GM18861 (cell line): Measurements from ENCODE around the gene EYA2.

Source experiments
- ATAC-seq: cut with Tn5 transposase; IDR thresholded peaks from one replicate; pipeline ENCODE4 v1.9.1; 2021; ENCODE audit not compliant: unreplicated experiment

The EYA2 gene

DNA sequence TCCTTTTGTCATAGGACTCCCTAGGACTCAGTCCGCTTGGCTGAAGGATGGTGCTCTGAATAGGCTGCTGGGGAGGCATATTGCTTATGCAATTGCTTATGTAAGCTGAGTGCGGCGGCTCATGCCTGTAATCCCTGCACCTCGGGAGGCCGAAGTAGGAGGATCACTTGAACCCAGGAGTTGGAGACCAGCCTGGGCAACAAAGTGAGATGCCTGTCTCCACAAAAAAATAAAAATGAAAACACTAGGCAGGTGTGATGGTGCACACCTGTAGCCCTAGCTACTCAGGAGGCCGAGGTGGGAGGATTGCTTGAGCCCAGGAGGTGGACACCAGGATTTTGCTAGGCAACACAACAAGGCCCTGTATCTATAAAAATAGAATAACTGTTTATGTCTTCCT lies 81.3 kb downstream of the EYA2 start:
- no peak for ATAC-seq

DNA sequence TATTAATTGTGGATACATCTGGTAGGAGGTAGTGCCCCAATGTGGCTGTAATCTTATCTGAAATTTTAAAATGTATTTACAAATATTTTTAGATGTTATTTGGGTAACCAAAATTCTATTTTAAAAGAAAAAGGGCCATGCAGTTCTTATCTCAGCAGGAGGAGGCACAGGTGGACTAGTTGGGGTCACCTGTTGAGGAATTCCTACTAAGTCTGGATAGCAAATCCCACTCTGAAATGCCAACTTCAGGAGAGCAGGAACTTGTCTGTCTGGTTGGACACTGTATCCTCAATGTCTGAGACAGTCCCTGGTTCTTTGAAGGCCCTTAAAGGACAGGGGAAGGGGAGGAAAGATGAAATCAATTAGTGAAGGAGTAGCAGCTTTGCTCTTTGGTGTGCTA lies 82.6 kb downstream of the EYA2 start:
- ATAC-seq = no peak

DNA sequence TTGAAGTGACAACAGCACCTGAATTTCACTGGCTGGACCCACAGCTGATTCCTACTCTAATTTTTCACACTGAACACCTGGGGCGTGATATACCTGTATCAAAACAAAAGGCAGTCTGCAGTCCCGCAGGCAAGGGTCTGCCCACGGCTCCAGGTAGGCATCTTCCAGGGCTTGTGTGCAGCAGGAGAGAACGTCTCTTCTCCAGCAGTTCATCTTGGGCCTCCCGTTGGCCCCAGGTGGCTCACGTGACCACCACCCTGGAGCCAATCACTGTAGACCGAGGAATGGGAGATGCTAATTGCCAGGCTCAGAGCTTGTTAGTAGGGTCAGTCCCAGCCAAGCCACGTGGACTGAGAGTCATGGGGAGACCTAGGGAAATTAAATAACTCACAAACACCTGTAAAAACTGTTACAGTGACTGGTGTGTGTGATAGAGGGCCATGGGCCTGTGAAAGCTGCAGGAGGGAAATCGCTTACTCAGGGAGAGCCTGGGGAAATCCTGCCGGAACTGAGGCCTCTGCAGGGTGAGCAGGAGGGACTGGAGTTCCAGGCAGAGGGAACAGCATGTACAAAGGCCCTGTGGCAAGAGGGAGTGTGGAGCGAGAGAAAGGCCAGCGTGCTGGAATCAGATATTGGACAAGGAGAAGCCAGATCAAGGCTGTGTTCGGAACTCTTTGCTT lies 83.4 kb downstream of the EYA2 start:
- no peak for ATAC-seq

DNA sequence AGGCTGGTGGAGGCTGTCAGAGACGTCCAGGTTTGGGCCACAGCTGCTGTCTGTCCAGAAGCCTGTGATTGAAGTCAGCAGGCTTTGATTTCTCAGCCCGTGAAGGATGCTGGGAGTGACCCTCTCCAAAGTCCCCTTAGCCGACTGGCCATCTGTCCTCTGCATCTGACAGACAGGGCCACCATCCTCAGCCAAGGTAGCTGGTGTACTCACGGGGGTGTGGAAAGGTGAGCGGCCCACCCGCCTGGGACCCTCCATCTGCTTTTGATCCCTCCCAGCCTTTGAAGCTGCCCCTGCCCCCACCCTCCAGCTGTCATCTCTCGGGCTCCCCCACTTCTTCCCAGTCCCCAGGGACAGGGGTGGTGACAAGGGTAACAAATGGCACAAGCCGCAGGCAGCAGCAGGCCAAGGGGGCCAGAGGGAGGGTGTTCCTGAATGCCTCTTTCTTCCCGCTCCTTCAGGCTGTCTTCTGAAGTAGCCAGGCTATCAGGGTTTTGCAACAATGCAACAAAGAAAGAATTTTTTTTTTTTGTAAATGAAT lies 84.4 kb downstream of the EYA2 start:
- ATAC-seq = no peak

DNA sequence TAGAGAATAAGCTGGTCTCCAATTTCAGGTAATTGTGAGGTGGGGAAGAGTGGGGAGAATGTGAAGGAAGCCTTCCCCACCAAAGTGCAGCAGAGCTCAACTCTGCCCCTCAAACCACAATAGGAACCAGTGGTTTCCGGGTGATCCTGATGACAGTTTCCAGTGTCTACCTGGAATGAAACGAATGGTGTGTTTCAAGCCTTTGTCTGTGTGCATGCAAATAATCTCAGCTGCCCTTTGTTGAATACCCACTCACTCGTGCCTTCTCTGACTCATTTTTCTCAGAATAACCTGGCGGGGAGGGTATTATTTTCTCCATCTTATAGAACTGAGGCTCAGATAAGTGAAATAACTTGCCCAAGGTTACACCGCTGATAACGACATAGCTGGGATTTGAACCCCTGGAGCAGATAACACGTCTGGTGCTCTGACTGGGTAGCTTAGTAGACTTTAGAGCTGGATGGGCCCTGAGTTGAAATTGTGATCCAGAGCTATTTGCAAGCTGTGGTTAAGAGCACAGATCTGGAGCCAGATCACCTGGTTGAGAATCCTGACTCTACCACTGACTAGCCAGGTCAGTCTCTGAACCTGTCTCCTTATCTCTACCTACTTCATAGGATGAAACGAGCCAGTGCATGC lies 85.1 kb downstream of the EYA2 start:
- no peak for ATAC-seq

DNA sequence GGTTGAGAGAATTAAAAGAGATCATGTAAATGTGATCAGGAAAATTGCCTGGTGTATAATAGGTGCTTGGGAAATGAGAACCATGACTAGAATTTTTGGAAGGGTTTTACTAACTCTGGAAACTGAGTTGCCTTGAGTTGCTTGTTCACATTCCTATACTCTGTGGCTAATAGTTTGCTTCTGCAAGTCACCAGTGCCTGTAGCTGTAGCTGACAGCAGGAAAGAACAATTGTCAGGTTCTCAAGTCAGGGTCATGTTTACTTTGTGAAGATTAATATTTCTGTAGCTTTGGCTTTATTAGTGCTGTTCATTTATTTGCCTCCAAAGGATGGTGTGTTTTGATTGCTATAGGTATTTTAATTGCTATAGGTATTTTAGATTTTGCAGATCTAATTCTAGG lies 86.5 kb downstream of the EYA2 start:
- ATAC-seq = no peak

DNA sequence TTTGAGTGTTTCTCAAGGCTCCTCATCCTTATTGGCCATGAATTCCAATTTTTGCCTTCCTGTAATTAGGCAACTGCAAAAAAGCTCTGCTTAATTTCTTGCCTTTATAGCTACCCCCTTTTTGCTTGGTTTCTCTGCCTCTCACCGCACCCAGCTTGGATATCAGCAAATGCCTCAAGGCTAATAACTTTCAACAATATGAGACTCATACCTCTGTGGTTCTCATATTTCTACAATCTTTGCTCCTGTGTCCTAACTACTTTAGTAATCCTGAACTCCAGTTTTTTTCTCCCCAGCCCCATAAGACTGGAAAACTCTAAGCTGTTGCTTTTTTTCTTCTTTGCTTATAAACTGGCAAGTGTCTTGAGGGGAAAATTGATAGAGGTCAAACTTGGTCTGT lies 88.8 kb downstream of the EYA2 start:
- ATAC-seq = no peak

DNA sequence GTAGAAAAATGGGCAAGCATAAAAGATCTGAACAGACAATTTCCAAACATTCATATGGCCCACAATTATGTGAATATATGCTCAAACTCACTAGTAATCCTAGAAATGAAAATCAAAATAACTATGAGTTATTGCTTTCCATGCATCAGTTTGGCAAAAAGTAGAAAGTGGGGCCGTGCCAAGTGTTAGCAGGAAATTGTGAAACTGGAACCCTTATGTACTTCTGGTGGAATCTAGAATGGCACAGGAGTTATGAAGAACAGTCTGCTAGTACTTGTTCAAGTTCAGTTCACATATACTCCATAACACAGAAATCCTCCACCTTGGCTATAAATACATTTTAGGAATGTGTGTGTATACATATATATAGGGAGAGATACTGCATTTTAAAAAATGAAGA lies 89.8 kb downstream of the EYA2 start:
- no peak for ATAC-seq

DNA sequence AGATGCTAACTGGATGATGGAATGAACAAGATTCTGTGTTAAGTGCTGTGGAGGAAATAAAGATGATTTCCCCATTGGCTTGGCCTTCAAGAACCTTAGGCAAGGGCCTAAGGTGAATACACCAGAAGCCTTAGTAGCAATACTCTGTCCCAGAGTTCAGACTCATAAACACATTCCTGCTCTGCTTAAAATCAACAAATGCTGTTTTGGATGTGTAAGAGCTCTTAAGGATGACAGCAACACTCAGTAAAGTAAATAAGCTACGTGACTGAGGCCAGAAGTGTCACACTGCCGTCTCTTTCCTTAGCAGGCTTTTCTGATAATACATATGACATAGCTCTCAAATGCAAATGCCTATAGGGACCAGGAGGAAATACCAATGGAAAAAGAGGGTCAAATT lies 90.6 kb downstream of the EYA2 start:
- no peak for ATAC-seq

DNA sequence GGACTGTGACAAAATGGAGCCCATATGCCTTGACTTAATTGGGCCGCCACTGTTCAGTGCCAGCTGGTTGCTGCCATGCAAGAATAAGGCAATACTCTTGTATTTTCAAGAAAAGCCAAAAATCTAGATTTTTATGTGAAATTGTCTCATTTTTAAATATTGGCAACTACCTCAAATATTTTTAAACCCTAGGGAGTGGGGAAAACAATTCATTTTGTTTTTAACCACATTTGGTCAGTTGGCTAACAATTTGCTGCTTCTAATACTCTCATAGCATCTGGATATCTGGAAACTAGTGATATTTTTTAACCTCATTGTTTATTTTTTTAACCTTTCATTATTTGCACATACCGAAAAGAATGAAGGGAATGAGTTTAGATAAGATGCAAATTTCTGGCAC lies 91.0 kb downstream of the EYA2 start:
- no peak for ATAC-seq

DNA sequence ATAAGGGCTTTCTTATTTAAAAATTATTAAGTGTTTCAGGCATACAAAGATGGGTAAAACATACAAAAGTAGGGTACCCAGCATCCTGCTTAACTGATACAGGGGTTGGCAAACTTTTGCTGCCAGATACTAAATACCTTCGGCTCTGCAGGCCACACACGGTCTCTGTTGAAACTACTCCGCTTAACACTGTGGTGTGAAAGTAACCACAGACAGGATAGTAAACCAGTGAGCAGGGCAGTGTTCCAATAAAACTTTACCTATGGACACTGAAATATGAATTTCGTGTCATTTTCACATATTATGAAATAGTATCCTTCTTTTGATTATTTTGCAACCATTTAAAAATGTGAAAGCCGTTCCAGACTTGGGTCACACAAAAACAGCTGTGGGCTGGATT lies 92.4 kb downstream of the EYA2 start:
- ATAC-seq = no peak

DNA sequence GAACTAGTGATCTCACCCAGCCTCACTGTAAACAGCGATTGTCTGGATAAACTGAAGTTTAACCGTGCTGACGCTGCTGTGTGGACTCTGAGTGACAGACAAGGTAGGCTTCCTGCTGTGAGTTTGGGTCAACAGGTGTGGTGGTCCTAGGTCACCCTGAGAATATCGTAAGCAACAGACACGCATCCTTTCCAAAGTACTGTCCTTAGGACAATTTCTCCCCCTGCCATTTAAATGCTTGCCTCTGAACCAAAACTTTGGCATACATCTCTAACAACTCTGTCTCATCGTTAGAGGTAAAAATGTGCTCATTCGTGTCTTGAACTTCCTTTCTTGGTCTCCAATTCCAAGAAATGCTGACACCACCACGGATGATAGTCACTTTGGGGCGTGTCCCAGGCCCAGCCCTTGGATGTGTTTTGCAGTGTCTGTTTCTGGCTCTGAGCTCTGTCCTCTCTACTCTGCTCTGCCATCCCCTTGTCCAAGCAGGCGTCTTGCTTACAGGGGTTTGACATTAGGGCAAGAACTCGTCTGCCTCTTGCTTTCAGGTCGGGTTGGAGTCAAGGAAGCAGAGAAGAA lies 95.5 kb downstream of the EYA2 start:
- ATAC-seq = no peak

DNA sequence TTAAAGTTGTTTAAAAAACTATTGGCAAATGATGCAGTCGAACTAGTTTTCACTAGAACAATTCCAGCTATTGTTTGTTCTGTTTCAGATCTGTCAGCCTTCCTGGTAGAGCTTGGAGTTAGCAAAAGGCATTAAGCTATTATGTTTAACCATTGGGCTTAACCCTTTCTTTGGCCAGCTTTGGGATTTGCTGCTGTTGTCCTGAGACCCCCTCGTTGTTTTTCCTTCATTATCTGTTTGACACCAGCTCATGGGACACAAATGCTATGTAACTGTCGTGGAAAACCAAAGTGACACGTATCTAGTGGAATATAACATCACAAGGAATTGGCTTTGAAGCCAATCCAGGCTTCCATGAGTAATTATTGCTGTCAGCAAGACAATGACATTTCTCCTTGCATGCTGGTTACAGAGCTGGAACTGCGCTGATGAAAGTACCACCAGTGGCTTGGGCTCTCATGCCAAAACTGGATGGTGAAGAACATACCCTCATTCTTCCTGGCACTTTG lies 96.0 kb downstream of the EYA2 start:
- ATAC-seq = no peak

DNA sequence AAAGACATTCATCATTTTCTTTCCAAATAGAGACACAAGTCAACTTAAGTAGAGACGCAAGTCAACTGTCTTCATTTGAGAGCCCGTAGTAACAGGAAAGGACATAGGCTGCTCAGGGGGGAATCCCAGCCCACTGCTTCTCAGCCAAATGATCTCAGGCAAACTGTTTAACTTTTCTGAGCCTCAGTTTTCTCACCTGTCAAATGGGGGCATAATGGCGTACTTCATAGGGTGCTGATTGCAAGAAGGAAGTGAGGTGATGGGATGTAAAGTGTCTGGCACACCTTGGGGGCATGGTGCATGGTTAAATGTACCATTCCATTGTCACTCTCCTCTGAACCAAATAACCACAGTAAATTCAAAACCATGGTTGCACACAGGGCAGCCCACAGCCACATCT lies 96.5 kb downstream of the EYA2 start:
- no peak for ATAC-seq

DNA sequence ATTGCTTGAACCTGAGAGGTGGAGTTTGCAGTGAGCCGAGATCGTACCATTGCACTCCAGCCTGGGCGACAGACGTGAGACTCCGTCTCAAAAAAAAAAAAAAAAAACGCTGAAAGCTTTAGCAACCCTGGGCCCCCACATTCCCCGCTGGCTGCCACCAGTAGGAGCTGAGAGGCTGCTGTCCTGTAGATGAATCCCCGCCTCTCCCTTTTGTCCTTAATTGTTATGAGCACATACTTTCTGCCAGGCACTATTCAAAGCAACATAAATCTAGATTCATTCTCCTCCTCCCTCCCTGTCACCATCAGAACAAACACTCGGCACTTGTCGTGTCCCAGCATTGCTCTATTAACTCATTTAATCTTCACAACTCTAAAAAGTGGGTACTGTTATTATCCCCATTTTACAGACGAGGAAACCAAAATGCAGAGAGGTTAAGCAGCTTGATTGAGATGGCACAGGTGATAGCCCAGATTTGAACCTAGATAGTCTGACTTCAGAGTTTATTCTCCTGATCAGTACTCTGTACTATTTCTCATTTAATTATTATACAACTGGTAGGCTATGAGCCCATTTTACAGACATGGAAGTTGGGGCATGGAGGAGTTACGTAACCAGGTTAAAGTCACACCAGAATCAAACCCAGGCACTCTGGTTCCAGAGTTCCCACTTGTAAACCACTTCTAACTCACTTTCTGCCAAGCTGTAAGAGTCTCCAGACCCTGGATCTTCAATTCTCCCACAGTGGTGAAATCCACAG lies 97.4 kb downstream of the EYA2 start:
- ATAC-seq = no peak

DNA sequence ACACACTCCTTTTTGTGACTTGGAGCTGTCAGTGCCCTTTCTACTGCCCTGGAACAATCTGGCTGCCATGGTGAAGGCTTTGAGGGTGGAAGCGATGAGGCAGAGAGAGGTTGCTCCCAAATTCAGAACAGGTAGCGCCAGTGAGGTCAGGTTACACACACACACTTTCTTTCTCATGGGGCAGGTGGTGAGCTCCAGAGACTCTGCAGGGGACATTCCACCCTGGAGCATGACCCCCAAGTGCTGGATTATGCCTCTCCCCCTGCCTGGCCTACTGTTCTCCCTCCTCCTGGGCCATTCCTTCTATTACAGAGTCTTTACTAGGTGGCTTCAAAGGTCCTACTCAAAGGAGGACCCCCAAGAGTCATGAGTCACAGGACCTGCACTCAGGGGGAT lies 98.0 kb downstream of the EYA2 start:
- ATAC-seq = no peak

DNA sequence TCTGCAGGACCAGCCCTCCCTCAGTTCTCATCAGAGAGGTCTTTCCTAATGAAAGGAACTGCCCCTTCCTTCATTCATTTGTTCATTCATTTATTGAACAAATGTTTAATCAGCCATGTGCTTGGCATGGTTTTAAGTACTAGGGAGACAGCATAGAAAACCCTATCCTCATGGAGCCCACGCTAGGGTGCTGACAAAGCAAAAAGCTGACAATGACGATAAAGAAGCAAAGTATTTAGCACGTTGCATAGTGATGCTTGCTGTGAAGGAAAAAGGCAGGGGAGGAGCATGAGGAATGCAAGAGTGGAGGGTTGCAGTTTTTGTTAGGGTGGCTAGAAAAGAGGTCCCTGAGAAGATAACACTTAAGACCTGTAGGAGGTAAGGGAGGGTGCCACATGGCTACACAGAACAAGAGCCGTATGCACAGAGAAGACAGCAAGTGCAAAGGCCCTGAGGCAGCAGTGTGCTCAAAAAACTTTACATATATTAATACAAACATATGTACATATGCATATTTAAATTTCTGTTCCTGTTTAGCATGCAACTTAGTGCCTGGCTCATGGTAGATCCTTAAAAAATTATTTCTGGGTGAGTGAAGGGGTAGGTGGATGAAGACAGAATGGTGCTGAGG lies 98.9 kb downstream of the EYA2 start:
- ATAC-seq = no peak

DNA sequence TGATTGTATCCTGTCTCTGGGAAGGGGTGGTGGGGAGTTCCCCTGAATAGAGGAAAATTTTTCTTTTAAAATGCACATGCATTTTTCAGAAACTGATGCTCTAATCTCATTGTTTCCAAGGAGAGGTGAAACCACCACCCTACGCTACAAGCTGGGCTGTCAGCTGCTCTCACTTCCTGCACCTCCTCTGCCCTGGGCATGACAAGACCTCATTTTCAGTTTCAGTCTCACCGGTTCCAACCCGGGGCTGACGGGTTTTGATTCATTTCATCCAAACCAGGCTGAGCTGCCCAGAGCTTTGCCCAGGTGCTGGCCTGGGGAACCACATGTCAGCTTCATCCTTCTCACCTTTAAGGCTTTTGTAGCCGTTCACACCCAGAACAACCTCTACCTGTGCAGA lies 99.7 kb downstream of the EYA2 start:
- peak; percentile 93 for ATAC-seq

DNA sequence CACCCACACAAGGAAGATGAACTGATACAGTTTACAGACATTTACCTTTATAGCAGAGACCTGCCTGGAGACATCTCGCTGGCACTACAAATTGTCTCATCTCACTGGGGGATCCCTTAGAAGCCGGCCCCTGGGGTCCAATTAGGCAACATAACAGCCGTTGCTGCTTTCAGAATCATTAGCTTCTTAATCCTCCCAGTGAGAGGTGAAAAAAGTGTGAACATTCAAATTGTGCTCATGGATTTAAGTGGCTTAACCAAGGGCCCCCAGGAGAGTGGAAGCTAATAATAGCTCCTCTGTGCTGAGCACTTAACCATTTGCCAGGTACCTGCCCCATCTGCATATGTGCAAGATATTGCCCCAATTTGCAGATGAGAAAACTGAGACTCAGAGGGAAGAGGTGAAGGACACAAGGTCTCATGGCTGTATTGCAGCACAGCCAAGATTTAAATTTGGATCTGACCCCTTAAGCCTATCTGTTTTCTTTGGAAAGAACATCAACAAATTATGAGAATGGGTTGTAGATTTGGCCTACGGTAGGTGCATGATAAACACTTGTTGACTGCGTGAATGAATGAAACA lies 101.0 kb downstream of the EYA2 start:
- no peak for ATAC-seq

DNA sequence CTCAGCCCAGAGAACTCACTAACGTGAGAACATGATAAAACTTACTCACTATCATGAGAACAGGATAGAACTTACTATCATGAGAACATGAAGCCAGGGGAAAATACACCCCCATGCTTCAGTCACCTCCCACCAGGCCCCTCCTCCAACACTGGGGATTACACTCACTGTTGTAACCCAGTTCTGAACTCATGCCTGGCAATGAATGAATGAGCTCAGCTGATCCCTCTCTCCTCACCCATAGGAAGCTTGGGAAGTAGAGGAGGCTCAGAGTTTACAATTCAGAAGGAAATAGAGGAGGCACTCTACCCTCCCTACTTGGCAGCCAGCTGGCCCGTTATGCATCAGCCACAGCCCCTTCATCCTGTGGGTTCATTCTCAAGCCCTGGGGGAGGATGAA lies 102.5 kb downstream of the EYA2 start:
- no peak for ATAC-seq
